Upper lobe of left lung (tissue), 4 donors: ENCODE results near the gene CCDC183.

Source experiments
- POLR2A ChIP-seq, 4 donors: fragments of 450-650 bp; IDR thresholded peaks; one replicate each; pipeline ENCODE4 v1.5.1; 2016 to 2017; ENCODE audit warnings: antibody characterized with exemption in 4 of 4, mild to moderate bottlenecking in 2 of 4
- TF ChIP-seq, protein P1 (sequence below), 6 experiments: fragments of 450-650 bp in 4 of 6; fragments of 200-600 bp in 2 of 6; sonication (generic) in 2 of 6; IDR thresholded peaks; one replicate each; pipeline ENCODE4 v1.5.1; 2016 to 2019; ENCODE audit warnings: antibody characterized with exemption in 6 of 6

DNA sequence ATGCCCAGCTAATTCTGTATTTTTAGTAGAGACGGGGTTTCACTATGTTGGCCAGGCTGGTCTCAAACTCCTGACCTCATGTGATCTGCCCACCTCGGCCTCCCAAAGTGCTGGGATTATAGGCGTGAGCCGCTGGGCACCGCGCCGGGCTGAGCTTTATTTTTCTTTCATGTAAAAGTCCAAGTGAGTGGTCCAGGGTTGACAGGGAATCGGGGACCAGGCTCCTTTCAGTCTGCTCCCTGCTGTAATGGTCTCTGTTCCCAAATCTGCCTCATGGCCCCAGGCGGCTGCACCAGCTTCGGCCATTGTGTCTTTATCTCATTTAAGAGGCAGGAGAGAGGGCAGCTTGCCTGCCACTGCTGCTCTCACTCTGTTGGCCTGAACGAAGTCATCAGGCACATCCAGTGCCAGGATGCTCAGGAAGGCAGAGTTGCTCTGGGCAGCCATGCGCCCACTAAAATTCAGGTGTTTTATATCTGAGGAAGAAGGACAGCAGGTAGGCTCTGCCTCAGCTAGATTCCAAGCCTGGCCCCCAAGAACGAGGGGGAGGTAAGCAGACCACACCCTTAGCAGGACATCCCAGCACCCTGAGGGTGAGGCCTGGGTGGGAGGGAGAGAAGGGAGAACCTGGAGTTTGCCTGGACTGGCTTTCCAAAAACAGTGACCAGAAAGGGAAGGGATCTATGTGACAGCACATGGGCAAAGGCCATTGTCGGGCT lies 1.7 kb upstream of the CCDC183 start:
- TF ChIP-seq, protein P1, sequence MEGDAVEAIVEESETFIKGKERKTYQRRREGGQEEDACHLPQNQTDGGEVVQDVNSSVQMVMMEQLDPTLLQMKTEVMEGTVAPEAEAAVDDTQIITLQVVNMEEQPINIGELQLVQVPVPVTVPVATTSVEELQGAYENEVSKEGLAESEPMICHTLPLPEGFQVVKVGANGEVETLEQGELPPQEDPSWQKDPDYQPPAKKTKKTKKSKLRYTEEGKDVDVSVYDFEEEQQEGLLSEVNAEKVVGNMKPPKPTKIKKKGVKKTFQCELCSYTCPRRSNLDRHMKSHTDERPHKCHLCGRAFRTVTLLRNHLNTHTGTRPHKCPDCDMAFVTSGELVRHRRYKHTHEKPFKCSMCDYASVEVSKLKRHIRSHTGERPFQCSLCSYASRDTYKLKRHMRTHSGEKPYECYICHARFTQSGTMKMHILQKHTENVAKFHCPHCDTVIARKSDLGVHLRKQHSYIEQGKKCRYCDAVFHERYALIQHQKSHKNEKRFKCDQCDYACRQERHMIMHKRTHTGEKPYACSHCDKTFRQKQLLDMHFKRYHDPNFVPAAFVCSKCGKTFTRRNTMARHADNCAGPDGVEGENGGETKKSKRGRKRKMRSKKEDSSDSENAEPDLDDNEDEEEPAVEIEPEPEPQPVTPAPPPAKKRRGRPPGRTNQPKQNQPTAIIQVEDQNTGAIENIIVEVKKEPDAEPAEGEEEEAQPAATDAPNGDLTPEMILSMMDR (IDR thresholded peaks at IDR 0.05): no peak
- no peak for TF ChIP-seq POLR2A (IDR thresholded peaks at IDR 0.05)
